H1 (cell line): Measurements from ENCODE around the gene TBC1D22A. TPM values are rescaled to one million over a fixed set of nuclear protein-coding genes. Genes with fewer than 3 reads are reported as not detected.

ENCODE experiments used
- BACH1 ChIP-seq: IDR thresholded peaks from 2 replicates; pipeline ENCODE4 v1.6.1; 2012; ENCODE audit warnings: low read length, improper control_type of control experiment
- CBX8 ChIP-seq: fragments of 300-800, 300-1000 bp; sonication (generic); IDR thresholded peaks from 2 replicates; pipeline ENCODE4 v1.7.1; 2016; ENCODE audit warnings: low read depth, low read length, borderline replicate concordance
- CHD1 ChIP-seq: IDR thresholded peaks from 2 replicates; pipeline ENCODE4 v1.6.1; 2012; ENCODE audit warnings: low read depth, low read length, improper control_type of control experiment
- CHD7 ChIP-seq: fragments of 300-600 bp; sonication (generic); IDR thresholded peaks from 2 replicates; pipeline ENCODE4 v1.7.1; 2012; ENCODE audit warnings: low read length, moderate library complexity, mild to moderate bottlenecking, inconsistent platforms; ENCODE audit not compliant: insufficient replicate concordance
- CREB1 ChIP-seq: IDR thresholded peaks from 2 replicates; pipeline ENCODE4 v1.6.1; 2012; ENCODE audit warnings: inconsistent platforms
- EP300 ChIP-seq, 2 experiments: IDR thresholded peaks; 1 replicate in 1 of 2; 2 replicates in 1 of 2; pipeline ENCODE4 v1.6.1; 2011 to 2012; ENCODE audit warnings: low read depth in 2 of 2, low read length in 2 of 2, mild to moderate bottlenecking in 2 of 2, borderline replicate concordance in 1 of 2, inconsistent platforms in 1 of 2, moderate library complexity in 1 of 2
- EZH2 ChIP-seq: fragments of 200-600 bp; sonication (generic); IDR thresholded peaks from 2 replicates; pipeline ENCODE4 v1.7.1; 2012; ENCODE audit warnings: low read depth, mild to moderate bottlenecking, moderate library complexity, low read length, inconsistent platforms; ENCODE audit not compliant: severe bottlenecking
- RNF2 ChIP-seq: fragments of 200-900, 300-1000 bp; sonication (generic); IDR thresholded peaks from 2 replicates; pipeline ENCODE4 v1.7.1; 2016; ENCODE audit warnings: borderline replicate concordance, low read depth, mild to moderate bottlenecking, antibody characterized with exemption, low read length; ENCODE audit not compliant: poor library complexity, severe bottlenecking; ENCODE audit errors: missing control alignments
- RXRA ChIP-seq: IDR thresholded peaks from 2 replicates; pipeline ENCODE4 v1.6.1; 2011; ENCODE audit warnings: low read depth, mild to moderate bottlenecking, low read length, moderate library complexity; ENCODE audit not compliant: insufficient read depth
- YY1 ChIP-seq: IDR thresholded peaks from 2 replicates; pipeline ENCODE4 v1.6.1; 2011; ENCODE audit warnings: low read depth, mild to moderate bottlenecking, low read length
- polyA plus RNA-seq, 7 experiments: library from polyadenylated mRNA; depleted of rRNA in 3 of 7; stranded (reverse) in 5 of 7; unstranded in 2 of 7; fragments of >200 nt in 5 of 7; fragments of 200-250 nt in 2 of 7; gene quantifications; 1 replicate in 5 of 7; 2 replicates in 1 of 7; 4 replicates in 1 of 7; pipeline versions ENCODE4 v1.2.1 to v1.2.3, GENCODE V29; 2011 to 2013; ENCODE audit warnings: missing spikeins in 2 of 7, mixed read lengths in 2 of 7
- total RNA-seq: library from RNA; stranded (reverse); fragmentation: NEBNext Ultra II Directional; extraction: Animal tissue kit (Norgen Biotek cat#: 25700); gene quantifications from 2 replicates; pipeline ENCODE4 v1.2.1, GENCODE V29; 2021

Gene TBC1D22A
- total and polyA plus RNA-seq, 2 of the 8 experiments (the other 6 are each of a cell fraction or from before 2014, with no cell fraction given), result 11.9 to 18.4 TPM

GRCh38 chr22:46855681-46856080, 93.2 kb downstream of the TBC1D22A start (continued):
- TF ChIP-seq CHD7 (no peak), RXRA (no peak), CBX8 (no peak), EP300 (IDR thresholded peaks at IDR 0.05; ENCODE audit: borderline replicate concordance in 1 of 2, low read depth in 2 of 2, low read length in 2 of 2) (no peak), BACH1 (no peak), CREB1 (no peak), CHD1 (no peak), YY1 (no peak), EZH2 (no peak), RNF2 (no peak)
